DMS153 treated with DMSO at 0.1 percent for 48 hours (cell line): ENCODE measurements around the gene RNF115.
"Not testable (repeated sequence)": the region's sequence is repeated elsewhere in the genome, so short reads cannot be mapped to it uniquely, and the experiment has no call there.

ENCODE experiments used
- DNase-seq: peaks from one replicate; lab custom pipeline; 2025; ENCODE audit not compliant: unreplicated experiment; lab: John Stamatoyannopoulos, UW

The RNF115 gene

GRCh38 chr1:145823565-145824498 is at the start of gene RNF115, which contains the start of gene POLR3C:
TSS of gene RNF115 (minus strand) at chr1:145824095. CDS start at chr1:145823873, 222 bp downstream.
TSS of gene POLR3C (plus strand) at chr1:145824200. CDS start at chr1:145825777, 1,577 bp downstream.
- peak; percentile 96 for DNase-seq

- DNase-seq = no peak
Measured at GRCh38 chr1:145871994-145872924, 48.4 kb upstream of the RNF115 start.

- no peak for DNase-seq
Measured at GRCh38 chr1:145868232-145868631, 44.3 kb upstream of the RNF115 start.

GRCh38 chr1:145863282-145864018 is 39.6 kb upstream of the RNF115 start:
- no peak for DNase-seq

GRCh38 chr1:145859491-145860023 is 35.7 kb upstream of the RNF115 start:
- peak; percentile 88 for DNase-seq

GRCh38 chr1:145858901-145859490 is 35.1 kb upstream of the RNF115 start, which contains the start of gene PIAS3:
TSS of gene PIAS3 (minus strand) at chr1:145859081. CDS start at chr1:145858990, 91 bp downstream.
- DNase-seq = peak; percentile 88

GRCh38 chr1:145858238-145858900 is 34.5 kb upstream of the RNF115 start:
- peak; percentile 27 for DNase-seq

GRCh38 chr1:145857170-145857569 is 33.3 kb upstream of the RNF115 start:
- DNase-seq = no peak

GRCh38 chr1:145855426-145855948 is 31.6 kb upstream of the RNF115 start:
- DNase-seq = no peak

- DNase-seq = no peak
Measured at GRCh38 chr1:145849356-145850160, 25.7 kb upstream of the RNF115 start.

- DNase-seq = no peak
Measured at GRCh38 chr1:145847827-145848226, 23.9 kb upstream of the RNF115 start.

- DNase-seq = peak; percentile 12
Measured at GRCh38 chr1:145846201-145846612, 22.3 kb upstream of the RNF115 start.

- DNase-seq = peak; percentile 69
Measured at GRCh38 chr1:145845514-145846161, 21.7 kb upstream of the RNF115 start, which contains the start of gene NUDT17. TSS of gene NUDT17 (plus strand) at chr1:145845630. CDS start at chr1:145845641, 11 bp downstream.

GRCh38 chr1:145845144-145845513 is 21.2 kb upstream of the RNF115 start:
- DNase-seq = no peak

GRCh38 chr1:145843031-145843430 is 19.1 kb upstream of the RNF115 start:
- DNase-seq = no peak

- DNase-seq = no peak
Measured at GRCh38 chr1:145837656-145838055, 13.8 kb upstream of the RNF115 start.

- DNase-seq = not testable (repeated sequence)
Measured at GRCh38 chr1:145830810-145831209, 6.9 kb upstream of the RNF115 start.
